Activated CD8-positive, alpha-beta memory T cell treated with anti-CD3 and anti-CD28 coated beads for 36 hours (primary cell): ENCODE measurements around the gene SESN2. TPM values are rescaled to one million over a fixed set of nuclear protein-coding genes. Genes with fewer than 3 reads are reported as not detected.
"Not testable (repeated sequence)": the region's sequence is repeated elsewhere in the genome, so short reads cannot be mapped to it uniquely, and the experiment has no call there.

Source experiments
- CTCF ChIA-PET: fragments of 350-600 bp; sonication (Branson Sonifier 250); formaldehyde crosslinking; loops from one replicate; lab custom pipeline; 2021; ENCODE audit warnings: antibody characterized with exemption; lab: Charles Lee
- POLR2A ChIA-PET: fragments of 350-600 bp; sonication (Branson Sonifier 250); formaldehyde crosslinking; loops from one replicate; lab custom pipeline; 2021; ENCODE audit warnings: antibody characterized with exemption; lab: Charles Lee
- total RNA-seq, 2 experiments: library from RNA; stranded (reverse); gene quantifications; one replicate each; pipeline ENCODE4 v1.2.3, GENCODE V29; 2021

Gene SESN2
- total RNA-seq, 2 experiments from 2014 or later, result 22.8 to 23.3 TPM

- ChIA-PET CTCF (no interaction called here), POLR2A (no interaction called here)
These were observed 47.1 kb downstream of the SESN2 start for GRCh38 chr1:28306301-28306949.

GRCh38 chr1:28308750-28309149 lies 49.4 kb downstream of the SESN2 start:
- ChIA-PET CTCF (no interaction called here), POLR2A (no interaction called here)

GRCh38 chr1:28309702-28310101 lies 50.4 kb downstream of the SESN2 start:
- CTCF ChIA-PET, result no interaction called here

GRCh38 chr1:28313702-28314546 lies 54.6 kb downstream of the SESN2 start:
- ChIA-PET POLR2A (no interaction called here), CTCF (interaction anchor here (1.0 kb wide), 1 partner anchor 65 kb away, joined by 3 read pairs; no protein-coding TSS in a partner anchor)

More at GRCh38 chr1:28309702-28310101, 50.4 kb downstream of the SESN2 start:
- POLR2A ChIA-PET, result no interaction called here

- POLR2A ChIA-PET, result no interaction called here
- CTCF ChIA-PET, result interaction anchor here (1.0 kb wide), 1 partner anchor 66 kb away, joined by 3 read pairs; no protein-coding TSS in a partner anchor
These were observed 55.2 kb downstream of the SESN2 start for GRCh38 chr1:28314547-28314941.

GRCh38 chr1:28317014-28317413 lies 57.7 kb downstream of the SESN2 start:
- ChIA-PET POLR2A (no interaction called here), CTCF (no interaction called here)

- CTCF ChIA-PET, result interaction anchor here (0.7 kb wide), 1 partner anchor 16 kb away, joined by 3 read pairs; no protein-coding TSS in a partner anchor
- POLR2A ChIA-PET, result no interaction called here
These were observed 62.9 kb downstream of the SESN2 start for GRCh38 chr1:28322194-28322593.

GRCh38 chr1:28323720-28324119 lies 64.4 kb downstream of the SESN2 start:
- CTCF ChIA-PET, result no interaction called here

GRCh38 chr1:28326515-28326914 lies 67.2 kb downstream of the SESN2 start:
- CTCF ChIA-PET, result interaction anchor here (0.7 to 1.4 kb wide), 2 partner anchors 34 to 318 kb away, joined by 4 to 5 read pairs; no protein-coding TSS in a partner anchor
- POLR2A ChIA-PET, result interaction anchor here (2.9 kb wide), 1 partner anchor 67 kb away, joined by 11 read pairs; the partner anchor contains the start of gene SESN2

More at GRCh38 chr1:28323720-28324119, 64.4 kb downstream of the SESN2 start:
- POLR2A ChIA-PET, result no interaction called here

GRCh38 chr1:28326984-28327383 lies 67.7 kb downstream of the SESN2 start:
- POLR2A ChIA-PET, result interaction anchor here (2.9 kb wide), 1 partner anchor 67 kb away, joined by 11 read pairs; the partner anchor contains the start of gene SESN2
- CTCF ChIA-PET, result interaction anchor here (1.4 kb wide), 1 partner anchor 33 kb away, joined by 5 read pairs; no protein-coding TSS in a partner anchor

GRCh38 chr1:28327431-28327830 lies 68.1 kb downstream of the SESN2 start:
- CTCF ChIA-PET, result not testable (repeated sequence)
- POLR2A ChIA-PET, result interaction anchor here (2.9 kb wide), 1 partner anchor 67 kb away, joined by 11 read pairs; the partner anchor contains the start of gene SESN2

GRCh38 chr1:28328228-28328648 lies 68.9 kb downstream of the SESN2 start:
- CTCF ChIA-PET, result interaction anchor here (0.7 to 1.7 kb wide), 3 partner anchors 80 to 237 kb away, joined by 3 to 12 read pairs (median 3); no protein-coding TSS in a partner anchor
- POLR2A ChIA-PET, result interaction anchor here (0.6 to 2.9 kb wide), 13 partner anchors 13 to 498 kb away, joined by 3 to 14 read pairs (median 6); partner anchors contain the start of genes PPP1R8 and SESN2

- POLR2A ChIA-PET, result interaction anchor here (0.6 to 2.9 kb wide), 15 partner anchors 52 to 499 kb away, joined by 3 to 14 read pairs (median 6); partner anchors contain the start of genes PPP1R8 and SESN2
These were observed 70.3 kb downstream of the SESN2 start for GRCh38 chr1:28329395-28330153.

More at GRCh38 chr1:28329395-28330153, 70.3 kb downstream of the SESN2 start:
- CTCF ChIA-PET, result interaction anchor here (0.7 to 1.7 kb wide), 5 partner anchors 10 to 821 kb away, joined by 3 to 12 read pairs (median 3); no protein-coding TSS in a partner anchor

Other genes starting within 250 kb of the SESN2 start
- 10 to 100 TPM; 37.5 to 39.6 TPM for gene EYA3, start 170.9 kb upstream of the SESN2 start, total RNA-seq
- gene PTAFR, start 82.8 kb upstream of the SESN2 start, total RNA-seq, result under 1 TPM; 0.21 to 0.32 TPM
- gene DNAJC8, start 26.5 kb upstream of the SESN2 start, total RNA-seq, result 100 to 1,000 TPM; 103 to 108 TPM
- 100 to 1,000 TPM; 147 to 149 TPM for gene ATP5IF1, start 23.4 kb upstream of the SESN2 start, total RNA-seq
- 10 to 100 TPM; 17.7 to 21.0 TPM for gene MED18, start 69.5 kb downstream of the SESN2 start, total RNA-seq
- gene PHACTR4, start 110.2 kb downstream of the SESN2 start, total RNA-seq, result 10 to 100 TPM; 23.0 to 24.3 TPM
- gene RCC1, start 246.5 kb downstream of the SESN2 start, total RNA-seq, result 100 to 1,000 TPM; 120 to 127 TPM